GM12878 (cell line): ENCODE data around the gene C17orf78. TPM values are rescaled to one million over a fixed set of nuclear protein-coding genes. Genes with fewer than 3 reads are reported as not detected.

Experiments used
- ATAC-seq: fragments of 200-7000 bp; cut with Tn5 transposase; 3 replicates; pipeline ENCODE4 v1.9.1; 2020; ENCODE audit warnings: mild to moderate bottlenecking, moderate library complexity
- BruUV-seq: library from RNA; stranded (reverse); fragments of 400-500 nt; replicated peaks from 2 replicates; lab custom pipeline; 2021; lab: Mats Ljungman, UMichigan
- CTCF ChIA-PET: fragments of 300-600 bp; sonication (Branson Sonifier 250); formaldehyde crosslinking; extraction: SDS; loops from one replicate; lab custom pipeline; 2021; ENCODE audit warnings: inconsistent platforms; lab: Yijun Ruan, JAX
- POLR2A ChIA-PET: fragments of 350-600 bp; formaldehyde crosslinking; extraction: SDS; loops from one replicate; lab custom pipeline; 2021; ENCODE audit warnings: inconsistent platforms; lab: Charles Lee
- RAD21 ChIA-PET: fragments of 300-600 bp; sonication (Branson Sonifier 250); formaldehyde crosslinking; loops from one replicate; lab custom pipeline; 2023; ENCODE audit warnings: antibody characterized with exemption; ENCODE audit not compliant: unreplicated experiment; lab: Charles Lee
- SMC1A ChIA-PET: fragments of 300-600 bp; sonication (Branson Sonifier 250); formaldehyde crosslinking; loops from one replicate; lab custom pipeline; 2023; ENCODE audit not compliant: unreplicated experiment, uncharacterized antibody; lab: Charles Lee
- DNase-seq: peaks from one replicate; pipeline ENCODE4 v3.0.0-alpha.2; 2011; ENCODE audit warnings: low read depth, low spot score
- FAIRE-seq: peaks from 3 replicates; lab custom pipeline; 2011; peaks lifted over from hg19 to GRCh38; lab: Jason Lieb, UNC
- H2AFZ ChIP-seq: 2 replicates; pipeline ENCODE4 v1.6.0; 2011; ENCODE audit warnings: low read depth, low read length, control low read depth; ENCODE audit not compliant: control insufficient read depth
- H3K27ac ChIP-seq: 2 replicates; pipeline ENCODE4 v1.5.1; 2011; ENCODE audit warnings: control low read depth; ENCODE audit not compliant: control insufficient read depth, insufficient read depth
- H3K27me3 ChIP-seq, 2 experiments: replicated peaks in 1 of 2; 2 replicates each; pipeline versions ENCODE4 v1.6.0 to v1.6.1; 2011; ENCODE audit warnings: low read length in 1 of 2; ENCODE audit not compliant: control insufficient read depth in 2 of 2, insufficient read depth in 2 of 2
- H3K36me3 ChIP-seq, 2 experiments: 2 replicates each; pipeline ENCODE4 v1.5.1; 2011; ENCODE audit warnings: low read length in 1 of 2; ENCODE audit not compliant: control insufficient read depth in 2 of 2, insufficient read depth in 2 of 2
- H3K4me1 ChIP-seq: 2 replicates; pipeline ENCODE4 v1.6.1; 2011; ENCODE audit warnings: mild to moderate bottlenecking, low read length, moderate library complexity, mixed read lengths; ENCODE audit not compliant: control insufficient read depth, insufficient read depth
- H3K4me2 ChIP-seq: 2 replicates; pipeline ENCODE4 v1.6.0; 2011; ENCODE audit warnings: control low read depth; ENCODE audit not compliant: control insufficient read depth, insufficient read depth
- H3K4me3 ChIP-seq: fragments of 200-600 bp; sonication (generic); 2 replicates; pipeline ENCODE4 v1.5.1; 2016
- H3K79me2 ChIP-seq: 2 replicates; pipeline ENCODE4 v1.6.0; 2011; ENCODE audit warnings: low read length; ENCODE audit not compliant: control insufficient read depth, insufficient read depth
- H3K9ac ChIP-seq: 2 replicates; pipeline ENCODE4 v1.8.0; 2011; ENCODE audit warnings: low read length, control low read depth, mixed read lengths; ENCODE audit not compliant: control insufficient read depth, insufficient read depth
- H3K9me3 ChIP-seq: replicated peaks from 3 replicates; pipeline ENCODE4 v1.5.1; 2011; ENCODE audit warnings: mild to moderate bottlenecking, low read length; ENCODE audit not compliant: control insufficient read depth, insufficient read depth
- H4K20me1 ChIP-seq: 2 replicates; pipeline ENCODE4 v1.6.0; 2011; ENCODE audit not compliant: control insufficient read depth, insufficient read depth
- ATF7 ChIP-seq: fragments of 450-650 bp; IDR thresholded peaks from 2 replicates; pipeline ENCODE4 v1.6.1; 2016; ENCODE audit warnings: low read depth, mild to moderate bottlenecking
- CBFB ChIP-seq: IDR thresholded peaks from 2 replicates; pipeline ENCODE4 v1.6.1; 2016; ENCODE audit warnings: antibody characterized with exemption, low read depth
- EP300 ChIP-seq, 2 experiments: fragments of 150-350 bp in 1 of 2; IDR thresholded peaks; 2 replicates each; pipeline ENCODE4 v1.6.1; 2011 to 2012; ENCODE audit warnings: low read depth in 2 of 2, low read length in 2 of 2, borderline replicate concordance in 1 of 2, improper control_type of control experiment in 1 of 2, inconsistent platforms in 1 of 2; ENCODE audit not compliant: control insufficient read depth in 1 of 2
- IKZF1 ChIP-seq: fragments of 450-650 bp; conservative IDR thresholded peaks from 2 replicates; pipeline ENCODE4 v1.6.1; 2017; ENCODE audit warnings: antibody characterized with exemption, mild to moderate bottlenecking
- MEF2B ChIP-seq: fragments of 450-650 bp; IDR thresholded peaks from 2 replicates; pipeline ENCODE4 v1.6.1; 2018; ENCODE audit warnings: mild to moderate bottlenecking, moderate library complexity; ENCODE audit not compliant: partially characterized antibody, poor library complexity, severe bottlenecking
- NFYA ChIP-seq: IDR thresholded peaks from 2 replicates; pipeline ENCODE4 v1.6.1; 2011; ENCODE audit warnings: low read depth, mild to moderate bottlenecking, low read length, improper control_type of control experiment, borderline replicate concordance
- SKIL ChIP-seq: fragments of 450-650 bp; IDR thresholded peaks from 2 replicates; pipeline ENCODE4 v1.6.1; 2017; ENCODE audit warnings: mild to moderate bottlenecking, low read depth, inconsistent platforms; ENCODE audit not compliant: poor library complexity, severe bottlenecking
- SREBF2 ChIP-seq: IDR thresholded peaks from 2 replicates; pipeline ENCODE4 v1.6.1; 2012; ENCODE audit warnings: mild to moderate bottlenecking, low read length
- STAT3 ChIP-seq: IDR thresholded peaks from 2 replicates; pipeline ENCODE4 v1.6.1; 2011; ENCODE audit warnings: low read depth, low read length, improper control_type of control experiment
- ZNF384 ChIP-seq: IDR thresholded peaks from 2 replicates; pipeline ENCODE4 v1.6.1; 2012; ENCODE audit warnings: low read depth, mild to moderate bottlenecking, low read length, improper control_type of control experiment, borderline replicate concordance
- ZZZ3 ChIP-seq: IDR thresholded peaks from 2 replicates; pipeline ENCODE4 v1.6.1; 2011; ENCODE audit warnings: low read depth; ENCODE audit not compliant: control insufficient read depth, insufficient read length
- WGBS: methylation state at CpG from one replicate; pipeline ENCODE4 v1.1.6; 2016; ENCODE audit warnings: low lambda C conversion rate; ENCODE audit not compliant: insufficient replicate concordance, insufficient coverage; ENCODE audit errors: missing lambda C conversion rate; 5-methylcytosine and 5-hydroxymethylcytosine counted together
- in situ Hi-C: fragments of 300-500 bp; cut with MboI; formaldehyde crosslinking; loops from 9 replicates; pipeline ENCODE4 v1.14.3; 2018; ENCODE audit warnings: mixed read lengths
- intact Hi-C: fragments of 100-400 bp; cut with micrococcal nuclease; formaldehyde crosslinking; loops from one replicate; pipeline ENCODE4 v1.14.2; 2022; ENCODE audit not compliant: unreplicated experiment
- polyA plus RNA-seq, 11 experiments: library from polyadenylated mRNA; depleted of rRNA in 4 of 11; unstranded in 6 of 11; stranded (reverse) in 5 of 11; fragments of >200 nt; fragmentation: Nextera tagmentation in 4 of 11; fragmentation: Illumina TruSeq in 1 of 11; extraction: Ambion mirVana in 4 of 11; extraction: Trizol in 1 of 11; gene quantifications; 1 replicate in 1 of 11; 2 replicates in 10 of 11; pipeline versions ENCODE4 v1.2.1 to v1.2.3, GENCODE V29; 2011 to 2016; ENCODE audit warnings: inconsistent platforms in 2 of 11, missing spikeins in 2 of 11, low read depth in 1 of 11
- total RNA-seq, 4 experiments: library from RNA; depleted of rRNA in 3 of 4; stranded (reverse); fragments of >200 nt in 3 of 4; fragmentation: Illumina TruSeq in 1 of 4; extraction: Trizol in 1 of 4; gene quantifications; 2 replicates each; pipeline versions ENCODE4 v1.2.1 to v1.2.3, GENCODE V29; 2013 to 2021

Gene C17orf78
- total and polyA plus RNA-seq, 10 of the 15 experiments (the other 5 are each of a cell fraction or from before 2014, with no cell fraction given), result 0.10 TPM; not detected in 9

GRCh38 chr17:37430051-37430627, 54.4 kb downstream of the C17orf78 start (continued):
- peak; percentile 98 for TF ChIP-seq ATF7
- TF ChIP-seq, all 136 proteins: peak for 13

- Histone ChIP-seq H2AFZ (no peak overlapping the region), H3K4me3 (no peak overlapping the region), H3K9me3 (no peaks in the 10 kb centered on the region), H3K4me2 (no peak overlapping the region), H3K36me3 (peaks cover 3 to 28% of the 10 kb centered on the region in 2 experiments), H3K27me3 (no peaks in the 10 kb centered on the region), H3K9ac (no peak overlapping the region), H4K20me1 (no peaks in the 10 kb centered on the region), H3K79me2 (no peaks in the 10 kb centered on the region; the same call in 1 of the 2 replicates), H3K4me1 (peaks cover 6% of the 10 kb centered on the region; the same call in 1 of the 2 replicates), H3K27ac (no peak overlapping the region)
- no peak for TF ChIP-seq IKZF1
- peak; percentile 44; the same call in 1 of the 2 replicates for TF ChIP-seq ZNF384
- BruUV-seq, result no TSS peak
- ATAC-seq (no peak), DNase-seq (no peak), FAIRE-seq (no peak)
- 100% methylated on average over 2 of the region's 2 CpGs for WGBS
- ChIA-PET SMC1A (no interaction called here), CTCF (no interaction called here), POLR2A (no interaction called here), RAD21 (no interaction called here)
- in situ Hi-C loops (no loop called here), intact Hi-C loops (no loop called here)
Measured at GRCh38 chr17:37432671-37433070, 56.9 kb downstream of the C17orf78 start.

GRCh38 chr17:37438141-37438540, 62.4 kb downstream of the C17orf78 start:
- H3K4me1 ChIP-seq, result peaks cover 6% of the 10 kb centered on the region; the same call in 1 of the 2 replicates
- 83% methylated on average over 4 of the region's 4 CpGs for WGBS
- ChIA-PET POLR2A (interaction anchor here (0.5 to 1.6 kb wide), 4 partner anchors 9 to 898 kb away, joined by 3 to 5 read pairs (median 4); no protein-coding TSS in a partner anchor), RAD21 (interaction anchor here (0.6 to 1.0 kb wide), 2 partner anchors 13 to 50 kb away, joined by 3 read pairs; no protein-coding TSS in a partner anchor), CTCF (interaction anchor here (0.8 to 2.4 kb wide), 10 partner anchors 8 to 65 kb away, joined by 3 to 11 read pairs (median 5); no protein-coding TSS in a partner anchor), SMC1A (interaction anchor here (0.6 to 2.8 kb wide), 11 partner anchors 8 to 55 kb away, joined by 3 to 10 read pairs (median 4); partner anchors contain the start of genes ACACA and TADA2A)
- H3K79me2 ChIP-seq, result no peaks in the 10 kb centered on the region
- no peak overlapping the region for H3K9ac ChIP-seq
- H3K36me3 ChIP-seq, result peaks cover 4 to 24% of the 10 kb centered on the region in 2 experiments
- no peak overlapping the region for H3K4me3 ChIP-seq
- H2AFZ ChIP-seq, result no peak overlapping the region
- FAIRE-seq (no peak), DNase-seq (no peak), ATAC-seq (no peak)
- in situ Hi-C loops (no loop called here), intact Hi-C loops (no loop called here)
- no peaks in the 10 kb centered on the region for H3K9me3 ChIP-seq
- no peak overlapping the region for H3K27ac ChIP-seq
- BruUV-seq, result no TSS peak
- no peaks in the 10 kb centered on the region for H4K20me1 ChIP-seq
- H3K27me3 ChIP-seq, result no peaks in the 10 kb centered on the region
- no peak for TF ChIP-seq CBFB
- TF ChIP-seq EP300 (IDR thresholded peaks at IDR 0.05; ENCODE audit: borderline replicate concordance in 1 of 2, control insufficient read depth in 1 of 2, low read depth in 2 of 2, low read length in 2 of 2), result no peak
- no peak for TF ChIP-seq MEF2B
- TF ChIP-seq ZZZ3, result no peak
- TF ChIP-seq NFYA, result no peak
- TF ChIP-seq SKIL, result no peak
- no peak for TF ChIP-seq STAT3
- TF ChIP-seq SREBF2, result no peak
- no peak overlapping the region for H3K4me2 ChIP-seq
